ENCODE results near the gene FAM20C.

The FAM20C gene

GRCh38 chr7:209906-210305, 17.5 kb downstream of the FAM20C start:
- H3K27me3 ChIP-seq (ENCODE audit: insufficient read depth, poor library complexity, severe bottlenecking): no peaks in the 10 kb centered on the region
- TF ChIP-seq REST (IDR thresholded peaks at IDR 0.05; ENCODE audit: insufficient replicate concordance, low read depth): no peak
- no peak for TF ChIP-seq SPI1 (IDR thresholded peaks at IDR 0.05; ENCODE audit: borderline replicate concordance, low read depth)
- TF ChIP-seq CTCF (IDR thresholded peaks at IDR 0.05; ENCODE audit: insufficient read depth, low read length): no peak
- TF ChIP-seq POLR2AphosphoS5 (IDR thresholded peaks at IDR 0.05; ENCODE audit: low read depth): no peak
- no peak for TF ChIP-seq GABPA (IDR thresholded peaks at IDR 0.05; ENCODE audit: low read depth)
- no peak overlapping the region for H3K27ac ChIP-seq (replicated peaks)
- DNase-seq (ENCODE audit: low read depth in 1 of 2, low spot score in 1 of 2): no peak
- H3K4me3 ChIP-seq (replicated peaks; ENCODE audit: insufficient read depth, low read length): no peak overlapping the region

- no peak for TF ChIP-seq SPI1 (IDR thresholded peaks at IDR 0.05; ENCODE audit: borderline replicate concordance, low read depth)
- no peak for TF ChIP-seq GABPA (IDR thresholded peaks at IDR 0.05; ENCODE audit: low read depth)
- TF ChIP-seq POLR2AphosphoS5 (IDR thresholded peaks at IDR 0.05; ENCODE audit: low read depth): no peak
- no peak for TF ChIP-seq REST (IDR thresholded peaks at IDR 0.05; ENCODE audit: insufficient replicate concordance, low read depth)
- TF ChIP-seq CTCF (IDR thresholded peaks at IDR 0.05; ENCODE audit: insufficient read depth, low read length): no peak
- DNase-seq (ENCODE audit: low read depth in 1 of 2, low spot score in 1 of 2): no peak
Measured at GRCh38 chr7:210401-210925, 18.1 kb downstream of the FAM20C start.

GRCh38 chr7:211033-211714, 18.8 kb downstream of the FAM20C start:
- TF ChIP-seq SPI1 (IDR thresholded peaks at IDR 0.05; ENCODE audit: borderline replicate concordance, low read depth) (no peak), REST (IDR thresholded peaks at IDR 0.05; ENCODE audit: insufficient replicate concordance, low read depth) (no peak), POLR2AphosphoS5 (IDR thresholded peaks at IDR 0.05; ENCODE audit: low read depth) (no peak), CTCF (IDR thresholded peaks at IDR 0.05; ENCODE audit: insufficient read depth, low read length) (no peak), GABPA (IDR thresholded peaks at IDR 0.05; ENCODE audit: low read depth) (no peak)
- no peak for DNase-seq (ENCODE audit: low read depth in 1 of 2, low spot score in 1 of 2)
- Histone ChIP-seq H3K4me3 (replicated peaks; ENCODE audit: insufficient read depth, low read length) (no peak overlapping the region), H3K27ac (replicated peaks) (no peak overlapping the region), H3K27me3 (ENCODE audit: insufficient read depth, poor library complexity, severe bottlenecking) (no peaks in the 10 kb centered on the region)

More at GRCh38 chr7:210401-210925, 18.1 kb downstream of the FAM20C start:
- no peak overlapping the region for H3K27ac ChIP-seq (replicated peaks)
- no peaks in the 10 kb centered on the region for H3K27me3 ChIP-seq (ENCODE audit: insufficient read depth, poor library complexity, severe bottlenecking)
- no peak overlapping the region for H3K4me3 ChIP-seq (replicated peaks; ENCODE audit: insufficient read depth, low read length)

Measured in HL-60 (cell line).